ENCODE measurements around the gene GTPBP8. TPM values are rescaled to one million over a fixed set of nuclear protein-coding genes. Genes with fewer than 3 reads are reported as not detected.

The GTPBP8 gene
- total and polyA plus RNA-seq, 2 of the 13 experiments (the other 11 are each of a cell fraction or from before 2014, with no cell fraction given): 12.5 to 16.7 TPM

DNA sequence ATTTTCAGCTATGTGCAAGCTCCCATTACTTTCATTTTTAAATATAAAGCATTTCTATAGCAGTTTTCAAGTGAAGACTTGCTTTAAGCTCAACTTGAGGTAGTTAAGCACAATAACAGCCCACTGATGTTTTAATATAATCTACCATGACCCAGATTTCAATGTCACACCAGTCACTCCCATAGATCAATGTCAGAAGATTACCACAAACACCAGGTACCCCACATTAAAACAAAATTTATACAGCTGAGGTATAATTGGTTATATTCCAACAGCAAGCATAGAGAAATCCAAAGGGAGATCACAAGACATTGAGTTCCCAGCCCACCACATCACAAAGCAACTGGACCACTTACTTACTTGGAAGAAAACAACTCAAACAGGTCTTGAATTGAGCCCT lies 22.8 kb downstream of the GTPBP8 start (continued):
- TF ChIP-seq, protein P1, sequence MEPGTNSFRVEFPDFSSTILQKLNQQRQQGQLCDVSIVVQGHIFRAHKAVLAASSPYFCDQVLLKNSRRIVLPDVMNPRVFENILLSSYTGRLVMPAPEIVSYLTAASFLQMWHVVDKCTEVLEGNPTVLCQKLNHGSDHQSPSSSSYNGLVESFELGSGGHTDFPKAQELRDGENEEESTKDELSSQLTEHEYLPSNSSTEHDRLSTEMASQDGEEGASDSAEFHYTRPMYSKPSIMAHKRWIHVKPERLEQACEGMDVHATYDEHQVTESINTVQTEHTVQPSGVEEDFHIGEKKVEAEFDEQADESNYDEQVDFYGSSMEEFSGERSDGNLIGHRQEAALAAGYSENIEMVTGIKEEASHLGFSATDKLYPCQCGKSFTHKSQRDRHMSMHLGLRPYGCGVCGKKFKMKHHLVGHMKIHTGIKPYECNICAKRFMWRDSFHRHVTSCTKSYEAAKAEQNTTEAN (CRISPR knock-in tag; conservative IDR thresholded peaks at IDR 0.05): no peak
- TF ChIP-seq, protein P2, sequence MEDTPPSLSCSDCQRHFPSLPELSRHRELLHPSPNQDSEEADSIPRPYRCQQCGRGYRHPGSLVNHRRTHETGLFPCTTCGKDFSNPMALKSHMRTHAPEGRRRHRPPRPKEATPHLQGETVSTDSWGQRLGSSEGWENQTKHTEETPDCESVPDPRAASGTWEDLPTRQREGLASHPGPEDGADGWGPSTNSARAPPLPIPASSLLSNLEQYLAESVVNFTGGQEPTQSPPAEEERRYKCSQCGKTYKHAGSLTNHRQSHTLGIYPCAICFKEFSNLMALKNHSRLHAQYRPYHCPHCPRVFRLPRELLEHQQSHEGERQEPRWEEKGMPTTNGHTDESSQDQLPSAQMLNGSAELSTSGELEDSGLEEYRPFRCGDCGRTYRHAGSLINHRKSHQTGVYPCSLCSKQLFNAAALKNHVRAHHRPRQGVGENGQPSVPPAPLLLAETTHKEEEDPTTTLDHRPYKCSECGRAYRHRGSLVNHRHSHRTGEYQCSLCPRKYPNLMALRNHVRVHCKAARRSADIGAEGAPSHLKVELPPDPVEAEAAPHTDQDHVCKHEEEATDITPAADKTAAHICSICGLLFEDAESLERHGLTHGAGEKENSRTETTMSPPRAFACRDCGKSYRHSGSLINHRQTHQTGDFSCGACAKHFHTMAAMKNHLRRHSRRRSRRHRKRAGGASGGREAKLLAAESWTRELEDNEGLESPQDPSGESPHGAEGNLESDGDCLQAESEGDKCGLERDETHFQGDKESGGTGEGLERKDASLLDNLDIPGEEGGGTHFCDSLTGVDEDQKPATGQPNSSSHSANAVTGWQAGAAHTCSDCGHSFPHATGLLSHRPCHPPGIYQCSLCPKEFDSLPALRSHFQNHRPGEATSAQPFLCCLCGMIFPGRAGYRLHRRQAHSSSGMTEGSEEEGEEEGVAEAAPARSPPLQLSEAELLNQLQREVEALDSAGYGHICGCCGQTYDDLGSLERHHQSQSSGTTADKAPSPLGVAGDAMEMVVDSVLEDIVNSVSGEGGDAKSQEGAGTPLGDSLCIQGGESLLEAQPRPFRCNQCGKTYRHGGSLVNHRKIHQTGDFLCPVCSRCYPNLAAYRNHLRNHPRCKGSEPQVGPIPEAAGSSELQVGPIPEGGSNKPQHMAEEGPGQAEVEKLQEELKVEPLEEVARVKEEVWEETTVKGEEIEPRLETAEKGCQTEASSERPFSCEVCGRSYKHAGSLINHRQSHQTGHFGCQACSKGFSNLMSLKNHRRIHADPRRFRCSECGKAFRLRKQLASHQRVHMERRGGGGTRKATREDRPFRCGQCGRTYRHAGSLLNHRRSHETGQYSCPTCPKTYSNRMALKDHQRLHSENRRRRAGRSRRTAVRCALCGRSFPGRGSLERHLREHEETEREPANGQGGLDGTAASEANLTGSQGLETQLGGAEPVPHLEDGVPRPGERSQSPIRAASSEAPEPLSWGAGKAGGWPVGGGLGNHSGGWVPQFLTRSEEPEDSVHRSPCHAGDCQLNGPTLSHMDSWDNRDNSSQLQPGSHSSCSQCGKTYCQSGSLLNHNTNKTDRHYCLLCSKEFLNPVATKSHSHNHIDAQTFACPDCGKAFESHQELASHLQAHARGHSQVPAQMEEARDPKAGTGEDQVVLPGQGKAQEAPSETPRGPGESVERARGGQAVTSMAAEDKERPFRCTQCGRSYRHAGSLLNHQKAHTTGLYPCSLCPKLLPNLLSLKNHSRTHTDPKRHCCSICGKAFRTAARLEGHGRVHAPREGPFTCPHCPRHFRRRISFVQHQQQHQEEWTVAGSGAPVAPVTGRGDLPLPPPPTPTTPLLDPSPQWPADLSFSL (CRISPR knock-in tag; IDR thresholded peaks at IDR 0.05): no peak
- no peak for TF ChIP-seq RARG (CRISPR knock-in tag; IDR thresholded peaks at IDR 0.05; ENCODE audit: low read depth)
- TF ChIP-seq ZBTB3 (CRISPR knock-in tag; IDR thresholded peaks at IDR 0.05; ENCODE audit: borderline replicate concordance, low read depth): no peak
- TF ChIP-seq SRSF9 (IDR thresholded peaks at IDR 0.05; ENCODE audit: borderline replicate concordance, insufficient read depth, low read depth, low read length, poor library complexity, severe bottlenecking): no peak
- no peak for TF ChIP-seq KLF16 (CRISPR knock-in tag; IDR thresholded peaks at IDR 0.05)
